Gastroesophageal sphincter (tissue), 4 donors: ENCODE results near the gene MORN5. TPM values are rescaled to one million over a fixed set of nuclear protein-coding genes. Genes with fewer than 3 reads are reported as not detected.

ENCODE experiments used
- ATAC-seq: fragments of 150-250 bp; one replicate; pipeline ENCODE4 v1.9.1; 2016; ENCODE audit warnings: mild to moderate bottlenecking, moderate library complexity
- H3K27ac ChIP-seq, 4 donors: fragments of 200-600 bp; sonication (generic) in 3 of 4; 1 replicate in 3 of 4; 2 replicates in 1 of 4; pipeline ENCODE4 v1.5.1; 2016 to 2019
- H3K27me3 ChIP-seq: fragments of 200-600 bp; sonication (generic); one replicate; pipeline ENCODE4 v1.5.1; 2019
- H3K36me3 ChIP-seq, 2 donors: fragments of 200-600 bp; sonication (generic); one replicate each; pipeline ENCODE4 v1.5.1; 2019; ENCODE audit warnings: control low read depth in 1 of 2
- H3K4me1 ChIP-seq, 3 donors: fragments of 200-600 bp; sonication (generic); 1 replicate in 2 of 3; 2 replicates in 1 of 3; pipeline ENCODE4 v1.5.1; 2016 to 2019; ENCODE audit warnings: control low read depth in 2 of 3
- H3K4me3 ChIP-seq, 2 donors: fragments of 200-600 bp; sonication (generic); one replicate each; pipeline ENCODE4 v1.5.1; 2019; ENCODE audit warnings: mild to moderate bottlenecking in 1 of 2, moderate library complexity in 1 of 2
- H3K9me3 ChIP-seq, 3 donors: fragments of 200-600 bp; sonication (generic); one replicate each; pipeline ENCODE4 v1.5.1; 2017 to 2019; ENCODE audit warnings: control low read depth in 2 of 3
- EP300 ChIP-seq: sonication (generic); formaldehyde crosslinking; IDR thresholded peaks from one replicate; pipeline ENCODE4 v1.6.1; 2017; ENCODE audit warnings: antibody characterized with exemption, mild to moderate bottlenecking
- POLR2A ChIP-seq, 2 donors: fragments of 450-650 bp; IDR thresholded peaks; one replicate each; pipeline ENCODE4 v1.6.1; 2017; ENCODE audit warnings: antibody characterized with exemption in 2 of 2, mild to moderate bottlenecking in 2 of 2, moderate library complexity in 1 of 2
- POLR2AphosphoS5 ChIP-seq: sonication (generic); formaldehyde crosslinking; IDR thresholded peaks from one replicate; pipeline ENCODE4 v1.6.1; 2017; ENCODE audit warnings: antibody characterized with exemption
- WGBS, 2 donors: methylation state at CpG; one replicate each; pipeline ENCODE4 v1.1.5; 2018; ENCODE audit warnings: low coverage in 1 of 2; 5-methylcytosine and 5-hydroxymethylcytosine counted together
- total RNA-seq, 4 donors: library from RNA; depleted of rRNA; stranded (reverse); fragments of >200 nt; gene quantifications; one replicate each; pipeline ENCODE4 v1.1.0, GENCODE V29; 2016
- TF ChIP-seq, protein P1 (sequence below), 4 experiments: fragments of 200-600 bp in 2 of 4; fragments of 450-650 bp in 2 of 4; sonication (generic) in 1 of 4; IDR thresholded peaks; one replicate each; pipeline ENCODE4 v1.5.1; 2017 to 2019; ENCODE audit warnings: antibody characterized with exemption in 4 of 4, mild to moderate bottlenecking in 2 of 4, moderate library complexity in 2 of 4

The MORN5 gene
- total RNA-seq, 4 donors from 2014 or later, result 6.2 TPM; not detected in 3

DNA sequence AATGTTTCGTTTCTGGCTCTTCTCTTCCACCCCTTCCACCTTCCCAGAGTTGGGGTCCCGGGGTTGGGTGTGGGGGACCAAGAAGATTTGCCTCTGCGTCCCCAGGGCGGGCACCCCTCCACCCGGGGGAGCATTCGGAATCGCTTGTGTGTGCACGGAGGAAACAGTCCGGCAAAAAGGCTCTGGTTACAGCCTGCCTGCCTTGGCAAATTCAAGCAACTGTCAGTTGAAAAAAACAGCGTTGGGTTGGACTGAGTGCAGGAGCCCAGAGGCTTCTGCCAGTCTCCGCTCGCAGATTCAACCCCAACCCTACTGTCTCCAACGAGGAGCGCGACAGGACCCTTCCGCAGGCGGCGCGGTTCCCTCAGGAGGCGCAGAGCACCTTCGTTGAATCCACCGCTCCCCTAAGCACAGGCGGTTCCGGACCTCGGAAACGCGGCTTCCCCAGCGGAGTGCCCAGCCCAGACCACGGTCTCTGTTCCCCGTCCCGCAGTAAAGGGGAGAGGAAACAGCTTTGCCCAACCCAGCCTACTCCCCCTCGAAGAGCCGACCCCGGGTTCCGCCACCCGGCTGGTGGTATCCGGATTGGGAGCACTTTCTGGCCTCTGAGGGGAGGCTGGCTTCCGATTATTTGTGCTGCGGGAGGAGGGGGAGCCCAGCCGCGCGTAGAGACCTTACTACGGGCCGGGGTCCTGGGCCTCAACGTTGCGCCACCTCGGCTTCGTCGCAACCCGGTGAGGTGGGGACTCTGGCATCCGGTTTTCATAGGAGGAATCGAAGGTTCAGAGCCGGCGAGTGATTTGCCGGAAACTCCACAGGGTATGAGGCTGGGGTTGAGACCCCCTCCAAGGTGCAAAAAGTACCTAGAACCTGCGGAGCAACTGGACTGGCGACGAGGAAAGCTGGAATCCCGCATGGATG, 59.5 kb downstream of the MORN5 start:
- Histone ChIP-seq H3K27ac (no peak overlapping the region), H3K36me3 (no peaks in the 10 kb centered on the region), H3K27me3 (peaks cover 100% of the 10 kb centered on the region), H3K4me1 (peaks cover 0 to 33% (median 14%) of the 10 kb centered on the region in 3 donors), H3K4me3 (peak overlapping the region in 1 of 2 donors; percentile 26), H3K9me3 (no peaks in the 10 kb centered on the region)
- TF ChIP-seq POLR2A (IDR thresholded peaks at IDR 0.05) (no peak), EP300 (no peak), POLR2AphosphoS5 (no peak)
- TF ChIP-seq, protein P1, sequence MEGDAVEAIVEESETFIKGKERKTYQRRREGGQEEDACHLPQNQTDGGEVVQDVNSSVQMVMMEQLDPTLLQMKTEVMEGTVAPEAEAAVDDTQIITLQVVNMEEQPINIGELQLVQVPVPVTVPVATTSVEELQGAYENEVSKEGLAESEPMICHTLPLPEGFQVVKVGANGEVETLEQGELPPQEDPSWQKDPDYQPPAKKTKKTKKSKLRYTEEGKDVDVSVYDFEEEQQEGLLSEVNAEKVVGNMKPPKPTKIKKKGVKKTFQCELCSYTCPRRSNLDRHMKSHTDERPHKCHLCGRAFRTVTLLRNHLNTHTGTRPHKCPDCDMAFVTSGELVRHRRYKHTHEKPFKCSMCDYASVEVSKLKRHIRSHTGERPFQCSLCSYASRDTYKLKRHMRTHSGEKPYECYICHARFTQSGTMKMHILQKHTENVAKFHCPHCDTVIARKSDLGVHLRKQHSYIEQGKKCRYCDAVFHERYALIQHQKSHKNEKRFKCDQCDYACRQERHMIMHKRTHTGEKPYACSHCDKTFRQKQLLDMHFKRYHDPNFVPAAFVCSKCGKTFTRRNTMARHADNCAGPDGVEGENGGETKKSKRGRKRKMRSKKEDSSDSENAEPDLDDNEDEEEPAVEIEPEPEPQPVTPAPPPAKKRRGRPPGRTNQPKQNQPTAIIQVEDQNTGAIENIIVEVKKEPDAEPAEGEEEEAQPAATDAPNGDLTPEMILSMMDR (IDR thresholded peaks at IDR 0.05), result no peak
- no peak for ATAC-seq
- 9% methylated on average over 6 of the region's 59 CpGs; no CpG with 5 or more reads in 1 of the 2 donors for WGBS, 2 donors

- Histone ChIP-seq H3K27me3 (peaks cover 100% of the 10 kb centered on the region), H3K27ac (no peak overlapping the region), H3K4me1 (peaks cover 0 to 29% (median 14%) of the 10 kb centered on the region in 3 donors), H3K4me3 (peak overlapping the region in 1 of 2 donors; percentile 26), H3K9me3 (no peaks in the 10 kb centered on the region), H3K36me3 (no peaks in the 10 kb centered on the region)
- no peak for ATAC-seq
- WGBS, 2 donors, result 16 to 27% methylated on average over 12 to 14 of the region's 57 CpGs
- peak; percentile 41 for TF ChIP-seq POLR2AphosphoS5
- no peak for TF ChIP-seq POLR2A (IDR thresholded peaks at IDR 0.05)
These were observed 60.4 kb downstream of the MORN5 start for GRCh38 chr9:122219856-122220672.

- H3K4me3 ChIP-seq, result no peak overlapping the region
- no peak for TF ChIP-seq EP300
- TF ChIP-seq, protein P1 (IDR thresholded peaks at IDR 0.05), result no peak
- TF ChIP-seq POLR2AphosphoS5, result no peak
- TF ChIP-seq POLR2A (IDR thresholded peaks at IDR 0.05), result no peak
- WGBS, 2 donors, result 19 to 38% methylated on average over 6 to 9 of the region's 18 CpGs
- ATAC-seq, result no peak
- peaks cover 0 to 33% (median 14%) of the 10 kb centered on the region in 3 donors for H3K4me1 ChIP-seq
- H3K27me3 ChIP-seq, result peaks cover 100% of the 10 kb centered on the region
- H3K36me3 ChIP-seq, result no peaks in the 10 kb centered on the region
- no peak overlapping the region for H3K27ac ChIP-seq
- H3K9me3 ChIP-seq, result no peaks in the 10 kb centered on the region
These were observed 61.0 kb downstream of the MORN5 start for GRCh38 chr9:122220673-122221182.

GRCh38 chr9:122221183-122221811, 61.6 kb downstream of the MORN5 start:
- peaks cover 0 to 38% (median 14%) of the 10 kb centered on the region in 3 donors for H3K4me1 ChIP-seq
- H3K4me3 ChIP-seq, result no peak overlapping the region
- no peaks in the 10 kb centered on the region for H3K9me3 ChIP-seq
- TF ChIP-seq POLR2AphosphoS5 (no peak), EP300 (no peak), POLR2A (IDR thresholded peaks at IDR 0.05) (no peak)
- TF ChIP-seq, protein P1 (IDR thresholded peaks at IDR 0.05), result no peak
- H3K36me3 ChIP-seq, result no peaks in the 10 kb centered on the region
- ATAC-seq, result no peak
- 20 to 32% methylated on average over 1 to 3 of the region's 27 CpGs for WGBS, 2 donors
- H3K27me3 ChIP-seq, result peaks cover 100% of the 10 kb centered on the region
- no peak overlapping the region for H3K27ac ChIP-seq
